SH-SY5Y (cell line): ENCODE results near the gene INTS7.

Experiments used
- GATA2 ChIP-seq: IDR thresholded peaks from 2 replicates; pipeline ENCODE4 v1.6.1; 2011; ENCODE audit warnings: mild to moderate bottlenecking, low read depth, low read length
- GATA3 ChIP-seq: IDR thresholded peaks from 2 replicates; pipeline ENCODE4 v1.6.1; 2011; ENCODE audit warnings: low read depth, mild to moderate bottlenecking, low read length, moderate library complexity

GRCh38 chr1:211932933-211933254, 102.5 kb downstream of the INTS7 start:
- TF ChIP-seq GATA2 (no peak), GATA3 (no peak)
